HepG2 (cell line): ENCODE results near the gene BCAS4. TPM values are rescaled to one million over a fixed set of nuclear protein-coding genes. Genes with fewer than 3 reads are reported as not detected.

Experiments
- ATAC-seq: fragments of 200-7000 bp; cut with Tn5 transposase; 3 replicates; pipeline ENCODE4 v1.9.1; 2020; ENCODE audit warnings: mild to moderate bottlenecking, moderate library complexity
- BruUV-seq: library from RNA; stranded (reverse); fragments of 400-500 nt; replicated peaks from 2 replicates; lab custom pipeline; 2021; lab: Mats Ljungman, UMichigan
- CTCF ChIA-PET: fragments of 300-600 bp; formaldehyde crosslinking; extraction: SDS; loops from one replicate; lab custom pipeline; 2021; ENCODE audit warnings: low total read pairs, inconsistent platforms, low intra/inter-chr PET ratio; lab: Yijun Ruan, JAX
- POLR2A ChIA-PET: fragments of 350-600 bp; sonication (Branson Sonifier 250); formaldehyde crosslinking; loops from one replicate; lab custom pipeline; 2020; ENCODE audit warnings: antibody characterized with exemption, inconsistent platforms; lab: Yijun Ruan, JAX
- DNase-seq: peaks from one replicate; pipeline ENCODE4 v3.0.0-alpha.2; 2015; ENCODE audit warnings: low spot score
- FAIRE-seq: peaks from 3 replicates; lab custom pipeline; 2011; peaks lifted over from hg19 to GRCh38; lab: Jason Lieb, UNC
- H2AFZ ChIP-seq: one replicate; pipeline ENCODE4 v1.6.1; 2011; ENCODE audit warnings: low read length, inconsistent platforms
- H3K27ac ChIP-seq: fragments of 300-600 bp; 3 replicates; pipeline ENCODE4 v1.8.0; 2011; ENCODE audit warnings: mixed run types, mild to moderate bottlenecking, mixed read lengths, low read length, inconsistent platforms; ENCODE audit not compliant: insufficient read depth; ENCODE audit errors: extremely low read length
- H3K27me3 ChIP-seq, 2 experiments: fragments of 200-600 bp in 1 of 2; 2 replicates in 1 of 2; 3 replicates in 1 of 2; pipeline versions ENCODE4 v1.6.0 to v1.8.0; 2011; ENCODE audit warnings: low read length in 2 of 2, mild to moderate bottlenecking in 2 of 2, moderate library complexity in 2 of 2, inconsistent platforms in 1 of 2; ENCODE audit not compliant: insufficient read depth in 2 of 2, control insufficient read depth in 1 of 2
- H3K36me3 ChIP-seq, 2 experiments: fragments of 200-600 bp in 1 of 2; replicated peaks in 1 of 2; 2 replicates in 1 of 2; 3 replicates in 1 of 2; pipeline versions ENCODE4 v1.5.1 to v1.8.0; 2011; ENCODE audit warnings: low read length in 2 of 2, inconsistent platforms in 1 of 2; ENCODE audit not compliant: insufficient read depth in 2 of 2, control insufficient read depth in 1 of 2
- H3K4me1 ChIP-seq: 2 replicates; pipeline ENCODE4 v1.5.1; 2012; ENCODE audit warnings: low read length, inconsistent platforms; ENCODE audit not compliant: insufficient read depth
- H3K4me2 ChIP-seq: 2 replicates; pipeline ENCODE4 v1.6.0; 2011; ENCODE audit warnings: low read depth, low read length, inconsistent platforms
- H3K4me3 ChIP-seq, 3 experiments: fragments of 200-600 bp in 1 of 3; sonication (generic), shearing (Covaris generic) in 1 of 3; replicated peaks in 1 of 3; 2 replicates each; pipeline ENCODE4 v1.5.1; 2011 to 2016; ENCODE audit warnings: low read length in 3 of 3, inconsistent platforms in 2 of 3, low read depth in 2 of 3, mild to moderate bottlenecking in 2 of 3, control low read depth in 1 of 3, mixed read lengths in 1 of 3; ENCODE audit not compliant: insufficient read depth in 1 of 3
- H3K79me2 ChIP-seq: one replicate; pipeline ENCODE4 v1.6.1; 2011; ENCODE audit warnings: low read length, inconsistent platforms; ENCODE audit not compliant: insufficient read depth
- H3K9ac ChIP-seq: 2 replicates; pipeline ENCODE4 v1.6.0; 2011; ENCODE audit warnings: mild to moderate bottlenecking, low read depth, low read length, inconsistent platforms; ENCODE audit not compliant: insufficient read depth
- H3K9me3 ChIP-seq: 2 replicates; pipeline ENCODE4 v1.5.1; 2012; ENCODE audit warnings: mild to moderate bottlenecking, low read length
- H4K20me1 ChIP-seq: 2 replicates; pipeline ENCODE4 v1.6.0; 2011; ENCODE audit warnings: inconsistent platforms, mild to moderate bottlenecking, low read length, moderate library complexity; ENCODE audit not compliant: insufficient read depth
- CENPX ChIP-seq: sonication (generic); formaldehyde crosslinking; IDR thresholded peaks from 2 replicates; pipeline ENCODE4 v1.9.0; 2021; ENCODE audit warnings: mild to moderate bottlenecking, missing genetic modification reagents, moderate library complexity
- DPF2 ChIP-seq: sonication (generic); formaldehyde crosslinking; IDR thresholded peaks from 2 replicates; pipeline ENCODE4 v1.4.0; 2020; ENCODE audit warnings: mild to moderate bottlenecking, low read depth, missing genetic modification reagents, borderline replicate concordance
- HOXA7 ChIP-seq: sonication (generic); formaldehyde crosslinking; IDR thresholded peaks from 2 replicates; pipeline ENCODE4 v1.8.1; 2022; ENCODE audit warnings: mild to moderate bottlenecking, missing genetic modification reagents, moderate library complexity
- MAF1 ChIP-seq: sonication (generic); formaldehyde crosslinking; IDR thresholded peaks from 2 replicates; pipeline ENCODE4 v1.5.0; 2020; ENCODE audit warnings: missing genetic modification reagents, borderline replicate concordance
- MIER3 ChIP-seq: IDR thresholded peaks from 2 replicates; pipeline ENCODE4 v1.6.1; 2016; ENCODE audit warnings: missing compliant biosample characterization, borderline replicate concordance
- ONECUT2 ChIP-seq: sonication (generic); formaldehyde crosslinking; IDR thresholded peaks from 2 replicates; pipeline ENCODE4 v1.4.0; 2020; ENCODE audit warnings: missing genetic modification reagents
- REL ChIP-seq: sonication (generic); formaldehyde crosslinking; conservative IDR thresholded peaks from 2 replicates; pipeline ENCODE4 v1.8.0; 2022; ENCODE audit warnings: mild to moderate bottlenecking, missing genetic modification reagents, moderate library complexity
- TMF1 ChIP-seq: sonication (generic); formaldehyde crosslinking; IDR thresholded peaks from 2 replicates; pipeline ENCODE4 v1.8.1; 2022; ENCODE audit warnings: low read depth, missing genetic modification reagents
- ZFP37 ChIP-seq: sonication (generic); formaldehyde crosslinking; IDR thresholded peaks from 2 replicates; pipeline ENCODE4 v1.4.0; 2020; ENCODE audit warnings: missing genetic modification reagents, borderline replicate concordance
- ZNF138 ChIP-seq: sonication (generic); formaldehyde crosslinking; IDR thresholded peaks from 2 replicates; pipeline ENCODE4 v1.5.0; 2020; ENCODE audit warnings: mild to moderate bottlenecking, low read depth, missing genetic modification reagents
- ZNF30 ChIP-seq: sonication (generic); formaldehyde crosslinking; IDR thresholded peaks from 2 replicates; pipeline ENCODE4 v1.5.0; 2020; ENCODE audit warnings: mild to moderate bottlenecking, missing genetic modification reagents
- WGBS: methylation state at CpG from one replicate; pipeline ENCODE4 v1.1.6; 2017; ENCODE audit warnings: low lambda C conversion rate; 5-methylcytosine and 5-hydroxymethylcytosine counted together
- in situ Hi-C: cut with HindIII; loops from 2 replicates; pipeline ENCODE4 v1.10.0; 2017; ENCODE audit warnings: low pct_unique_long_range_greater_than_20kb; ENCODE audit not compliant: extremely low pct_ligation_motif_present
- intact Hi-C: fragments of 100-400 bp; cut with micrococcal nuclease; formaldehyde crosslinking; loops from one replicate; pipeline ENCODE4 v1.10.0; 2022; ENCODE audit not compliant: unreplicated experiment
- polyA plus RNA-seq, 8 experiments: library from polyadenylated mRNA; depleted of rRNA in 3 of 8; stranded (reverse) in 7 of 8; unstranded in 1 of 8; fragments of >200 nt; fragmentation: Illumina TruSeq in 4 of 8; extraction: Trizol in 4 of 8; gene quantifications; 2 replicates each; pipeline versions ENCODE4 v1.2.1 to v1.2.3, GENCODE V29; 2011 to 2016; ENCODE audit warnings: low read depth in 4 of 8, missing spikeins in 1 of 8, mixed read lengths in 1 of 8; ENCODE audit not compliant: insufficient read depth in 1 of 8
- total RNA-seq, 5 experiments: library from RNA; depleted of rRNA; stranded (reverse); fragments of >200 nt; fragmentation: Illumina TruSeq; extraction: Trizol; gene quantifications; 2 replicates each; pipeline ENCODE4 v1.2.3, GENCODE V29; 2016; ENCODE audit warnings: low read depth in 1 of 5
- TF ChIP-seq, protein P1 (sequence below): sonication (generic); formaldehyde crosslinking; IDR thresholded peaks from 2 replicates; pipeline ENCODE4 v1.4.0; 2020; ENCODE audit warnings: mild to moderate bottlenecking, low read depth, missing genetic modification reagents
- TF ChIP-seq, protein P2 (sequence below): sonication (generic); formaldehyde crosslinking; IDR thresholded peaks from 2 replicates; pipeline ENCODE4 v1.8.0; 2022; ENCODE audit warnings: mild to moderate bottlenecking, missing genetic modification reagents, moderate library complexity
- TF ChIP-seq, protein P3 (sequence below): sonication (generic); formaldehyde crosslinking; IDR thresholded peaks from 2 replicates; pipeline ENCODE4 v1.5.0; 2020; ENCODE audit warnings: missing genetic modification reagents
- TF ChIP-seq, protein P4 (sequence below): sonication (generic); formaldehyde crosslinking; IDR thresholded peaks from 2 replicates; pipeline ENCODE4 v1.4.0; 2020; ENCODE audit warnings: mild to moderate bottlenecking, low read depth, missing genetic modification reagents

BCAS4 gene
- total and polyA plus RNA-seq, 2 of the 13 experiments (the other 11 are each of a cell fraction or from before 2014, with no cell fraction given): 7.2 to 8.0 TPM

DNA sequence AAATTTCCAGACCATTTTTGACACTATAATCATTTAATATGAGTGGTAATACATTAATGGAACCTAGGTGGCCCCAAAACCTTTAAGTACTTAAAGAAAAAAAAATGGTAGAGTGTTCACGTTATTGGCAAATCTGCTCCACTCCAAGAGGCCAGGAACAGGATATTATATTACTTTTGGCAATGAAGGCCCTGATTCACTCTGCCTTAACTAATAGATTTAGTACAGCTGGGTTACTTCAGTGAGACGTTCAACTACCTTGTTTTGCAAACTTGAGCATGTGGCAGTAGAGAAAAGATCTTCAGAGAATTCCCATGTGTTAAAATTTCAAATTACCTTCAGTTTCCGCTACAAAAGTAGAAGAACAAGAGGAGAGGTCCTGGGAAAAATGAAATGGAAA, 123.5 kb downstream of the BCAS4 start:
- peaks cover 71% of the 10 kb centered on the region for H4K20me1 ChIP-seq
- peaks cover 7 to 41% of the 10 kb centered on the region in 2 experiments for H3K36me3 ChIP-seq
- CTCF ChIA-PET: no interaction called here
- H3K4me2 ChIP-seq: no peak overlapping the region
- BruUV-seq: TSS peak; percentile 1
- no peak overlapping the region for H3K4me3 ChIP-seq
- 94% methylated on average over 3 of the region's 3 CpGs for WGBS
- FAIRE-seq (no peak), DNase-seq (no peak), ATAC-seq (no peak)
- H3K27me3 ChIP-seq: no peaks in the 10 kb centered on the region
- POLR2A ChIA-PET: no interaction called here
- H3K9ac ChIP-seq: no peak overlapping the region
- in situ Hi-C loops (no loop called here), intact Hi-C loops (no loop called here)
- peaks cover 95% of the 10 kb centered on the region for H3K79me2 ChIP-seq
- no peak overlapping the region for H3K27ac ChIP-seq
- no peaks in the 10 kb centered on the region for H3K9me3 ChIP-seq
- H3K4me1 ChIP-seq: no peaks in the 10 kb centered on the region
- H2AFZ ChIP-seq: no peak overlapping the region
- no peak for TF ChIP-seq MAF1
- TF ChIP-seq, protein P1, sequence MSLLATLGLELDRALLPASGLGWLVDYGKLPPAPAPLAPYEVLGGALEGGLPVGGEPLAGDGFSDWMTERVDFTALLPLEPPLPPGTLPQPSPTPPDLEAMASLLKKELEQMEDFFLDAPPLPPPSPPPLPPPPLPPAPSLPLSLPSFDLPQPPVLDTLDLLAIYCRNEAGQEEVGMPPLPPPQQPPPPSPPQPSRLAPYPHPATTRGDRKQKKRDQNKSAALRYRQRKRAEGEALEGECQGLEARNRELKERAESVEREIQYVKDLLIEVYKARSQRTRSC (CRISPR knock-in tag): no peak
- TF ChIP-seq CENPX: no peak
- TF ChIP-seq HOXA7: no peak
- no peak for TF ChIP-seq ONECUT2 (CRISPR knock-in tag)

DNA sequence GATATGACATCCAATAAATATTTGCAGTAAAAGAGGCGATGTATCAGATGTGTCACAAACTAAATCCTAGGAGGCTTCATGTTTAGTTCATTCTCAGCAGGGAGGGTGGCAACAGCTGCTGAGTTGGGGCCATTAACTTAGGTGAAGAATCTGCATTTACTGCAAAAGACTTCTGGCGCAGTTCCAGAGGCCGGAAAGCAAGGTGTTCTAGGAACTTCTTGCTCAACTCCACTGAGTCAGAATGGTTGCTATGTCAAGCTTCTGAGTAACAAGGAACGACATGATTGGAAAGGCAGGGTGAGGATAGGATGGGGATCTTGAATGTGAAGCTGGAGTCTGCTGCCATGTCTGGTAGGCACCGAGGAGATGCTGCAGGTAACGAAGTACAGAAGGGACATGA, 124.7 kb downstream of the BCAS4 start:
- in situ Hi-C loops: no loop called here
- H3K9ac ChIP-seq: no peak overlapping the region
- no peak overlapping the region for H2AFZ ChIP-seq
- no peak overlapping the region for H3K4me3 ChIP-seq
- H3K4me2 ChIP-seq: no peak overlapping the region
- no peaks in the 10 kb centered on the region for H3K4me1 ChIP-seq
- no peak overlapping the region for H3K27ac ChIP-seq
- CTCF ChIA-PET: no interaction called here
- DNase-seq (no peak), ATAC-seq (no peak), FAIRE-seq (no peak)
- peaks cover 10 to 53% of the 10 kb centered on the region in 2 experiments for H3K36me3 ChIP-seq
- H3K9me3 ChIP-seq: no peaks in the 10 kb centered on the region
- WGBS: 95% methylated on average over 6 of the region's 6 CpGs
- H4K20me1 ChIP-seq: peaks cover 65% of the 10 kb centered on the region
- intact Hi-C loops: no loop called here
- POLR2A ChIA-PET: interaction anchor here (2.5 kb wide), 1 partner anchor 10 kb away, joined by 8 read pairs; no protein-coding TSS in a partner anchor
- H3K27me3 ChIP-seq: no peaks in the 10 kb centered on the region
- peaks cover 95% of the 10 kb centered on the region for H3K79me2 ChIP-seq
- BruUV-seq: no TSS peak
- no peak for TF ChIP-seq TMF1 (CRISPR knock-in tag)
- TF ChIP-seq ZNF138: no peak
- TF ChIP-seq ZNF30 (CRISPR knock-in tag): no peak
- TF ChIP-seq ZFP37: no peak
- TF ChIP-seq REL (CRISPR knock-in tag): no peak
- TF ChIP-seq DPF2 (CRISPR knock-in tag): no peak
- TF ChIP-seq, protein P2, sequence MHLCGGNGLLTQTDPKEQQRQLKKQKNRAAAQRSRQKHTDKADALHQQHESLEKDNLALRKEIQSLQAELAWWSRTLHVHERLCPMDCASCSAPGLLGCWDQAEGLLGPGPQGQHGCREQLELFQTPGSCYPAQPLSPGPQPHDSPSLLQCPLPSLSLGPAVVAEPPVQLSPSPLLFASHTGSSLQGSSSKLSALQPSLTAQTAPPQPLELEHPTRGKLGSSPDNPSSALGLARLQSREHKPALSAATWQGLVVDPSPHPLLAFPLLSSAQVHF (CRISPR knock-in tag): no peak
- TF ChIP-seq MIER3 (CRISPR knock-in tag): no peak
- TF ChIP-seq, protein P3, sequence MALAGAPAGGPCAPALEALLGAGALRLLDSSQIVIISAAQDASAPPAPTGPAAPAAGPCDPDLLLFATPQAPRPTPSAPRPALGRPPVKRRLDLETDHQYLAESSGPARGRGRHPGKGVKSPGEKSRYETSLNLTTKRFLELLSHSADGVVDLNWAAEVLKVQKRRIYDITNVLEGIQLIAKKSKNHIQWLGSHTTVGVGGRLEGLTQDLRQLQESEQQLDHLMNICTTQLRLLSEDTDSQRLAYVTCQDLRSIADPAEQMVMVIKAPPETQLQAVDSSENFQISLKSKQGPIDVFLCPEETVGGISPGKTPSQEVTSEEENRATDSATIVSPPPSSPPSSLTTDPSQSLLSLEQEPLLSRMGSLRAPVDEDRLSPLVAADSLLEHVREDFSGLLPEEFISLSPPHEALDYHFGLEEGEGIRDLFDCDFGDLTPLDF: no peak
- TF ChIP-seq, protein P4, sequence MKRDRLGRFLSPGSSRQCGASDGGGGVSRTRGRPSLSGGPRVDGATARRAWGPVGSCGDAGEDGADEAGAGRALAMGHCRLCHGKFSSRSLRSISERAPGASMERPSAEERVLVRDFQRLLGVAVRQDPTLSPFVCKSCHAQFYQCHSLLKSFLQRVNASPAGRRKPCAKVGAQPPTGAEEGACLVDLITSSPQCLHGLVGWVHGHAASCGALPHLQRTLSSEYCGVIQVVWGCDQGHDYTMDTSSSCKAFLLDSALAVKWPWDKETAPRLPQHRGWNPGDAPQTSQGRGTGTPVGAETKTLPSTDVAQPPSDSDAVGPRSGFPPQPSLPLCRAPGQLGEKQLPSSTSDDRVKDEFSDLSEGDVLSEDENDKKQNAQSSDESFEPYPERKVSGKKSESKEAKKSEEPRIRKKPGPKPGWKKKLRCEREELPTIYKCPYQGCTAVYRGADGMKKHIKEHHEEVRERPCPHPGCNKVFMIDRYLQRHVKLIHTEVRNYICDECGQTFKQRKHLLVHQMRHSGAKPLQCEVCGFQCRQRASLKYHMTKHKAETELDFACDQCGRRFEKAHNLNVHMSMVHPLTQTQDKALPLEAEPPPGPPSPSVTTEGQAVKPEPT: no peak
